Superior temporal gyrus (tissue), 1 donor: ENCODE measurements around the gene CLOCK.

Experiments
- DNase-seq: peaks from one replicate; pipeline ENCODE4 v3.0.0-alpha.2; 2016; ENCODE audit errors: extremely low spot score

Gene CLOCK

DNA sequence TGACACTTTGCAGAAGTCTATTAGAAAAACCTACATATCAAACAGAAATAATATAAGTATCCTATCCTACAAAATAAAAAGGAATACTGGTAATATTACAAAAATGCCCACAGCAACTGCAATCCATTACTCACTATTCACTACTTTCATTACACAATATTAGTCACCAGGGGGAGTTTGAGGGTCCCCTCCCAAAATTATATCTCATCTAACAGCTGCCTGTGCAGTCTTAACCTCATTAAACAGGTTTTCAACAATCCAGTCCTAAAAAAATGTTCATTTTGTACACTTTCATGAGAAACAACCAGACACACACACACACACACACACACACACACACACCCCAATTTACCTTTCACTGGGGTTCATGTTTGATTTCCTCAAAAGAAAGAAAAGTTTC lies 2.9 kb downstream of the CLOCK start:
- DNase-seq, result no peak

DNA sequence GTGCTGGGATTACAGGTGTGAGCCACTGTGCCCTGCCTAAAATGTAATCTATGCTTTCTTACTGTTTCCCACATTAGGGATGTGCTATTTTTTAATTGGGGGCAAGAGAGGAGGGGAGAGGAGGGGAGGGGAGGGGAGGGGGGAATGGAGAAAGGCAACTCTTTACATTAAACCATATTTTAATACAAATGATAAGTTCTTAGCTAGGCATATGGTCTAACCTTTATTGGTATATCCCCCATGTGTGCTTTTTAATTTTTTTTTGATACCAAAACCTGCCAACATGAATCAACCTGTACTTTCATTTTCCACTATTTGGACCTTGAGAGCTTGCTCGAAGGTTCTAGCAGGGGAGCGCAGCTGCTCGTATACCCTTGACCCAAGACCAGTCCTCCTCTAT lies 6.4 kb downstream of the CLOCK start:
- DNase-seq, result no peak

DNA sequence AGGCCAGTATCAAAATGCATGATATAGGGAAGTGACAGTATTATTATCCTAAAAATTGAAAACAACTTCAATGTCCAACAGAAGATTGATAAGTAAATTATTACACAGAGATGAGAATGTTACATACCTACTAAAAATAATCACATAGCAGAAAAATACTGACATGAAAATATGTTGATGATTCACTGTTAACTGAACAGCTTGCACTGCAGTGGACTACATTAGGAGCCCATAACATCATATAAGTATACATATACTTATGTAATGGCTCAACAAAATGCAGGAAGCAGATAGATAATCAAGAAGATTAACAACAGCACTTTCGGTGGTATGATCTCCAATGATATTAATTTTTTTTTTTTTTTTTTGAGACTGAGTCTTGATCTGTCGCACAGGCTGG lies 7.1 kb downstream of the CLOCK start:
- no peak for DNase-seq

DNA sequence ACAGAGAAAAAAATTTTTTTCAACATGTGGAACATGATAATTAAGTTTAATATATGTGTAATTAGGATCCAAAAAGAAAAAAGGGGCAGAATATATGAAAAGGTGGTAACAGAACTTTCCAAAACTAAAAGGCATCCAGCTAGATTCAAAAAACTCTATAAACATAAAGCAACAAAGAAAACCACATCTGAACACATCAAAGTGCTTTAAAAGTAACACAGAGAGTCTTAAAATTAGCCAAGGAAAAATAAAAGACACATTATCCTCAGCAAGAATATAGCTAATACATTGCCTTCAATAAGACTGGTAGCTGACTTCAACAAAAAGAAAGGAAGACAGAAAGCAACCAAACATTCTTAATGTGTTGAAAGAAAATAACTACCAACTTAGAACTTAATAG lies 8.2 kb downstream of the CLOCK start:
- DNase-seq, result no peak

DNA sequence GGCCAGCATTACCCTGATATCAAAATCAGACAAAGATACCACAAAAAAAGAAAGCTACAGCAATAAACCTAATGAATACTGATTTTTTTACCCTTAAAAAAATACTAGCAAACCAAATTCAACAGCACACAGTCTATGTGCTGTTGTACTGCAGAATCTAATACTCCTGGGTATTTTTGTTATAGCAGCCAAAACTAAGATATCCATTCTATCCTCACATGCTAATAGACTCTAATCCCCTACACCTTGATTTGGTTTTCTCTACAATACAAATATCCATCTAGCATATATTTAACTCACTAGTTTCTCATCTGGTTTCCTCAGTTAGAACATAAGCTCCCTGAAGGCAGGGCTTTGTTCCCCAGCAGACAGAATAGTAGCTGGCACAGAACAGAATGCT lies 12.4 kb downstream of the CLOCK start:
- DNase-seq, result no peak

DNA sequence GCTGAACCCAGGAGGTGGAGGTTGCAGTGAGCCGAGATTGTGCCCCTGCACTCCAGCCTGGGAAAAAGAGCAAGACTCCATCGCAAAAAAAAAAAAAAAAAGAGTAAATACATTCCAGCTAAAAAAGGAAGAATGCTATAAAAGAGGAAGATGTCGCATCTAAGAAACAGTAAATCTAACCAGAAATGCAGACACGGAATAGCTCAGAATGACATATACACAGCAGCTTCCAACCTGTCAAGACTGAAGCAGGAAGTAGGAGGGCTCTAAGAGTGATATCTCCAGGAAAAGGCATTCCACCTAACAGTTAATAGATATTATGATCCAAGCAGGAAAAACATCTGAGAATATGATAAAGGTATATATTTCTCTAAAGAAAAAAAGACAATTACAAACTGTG lies 16.0 kb downstream of the CLOCK start:
- DNase-seq, result no peak

DNA sequence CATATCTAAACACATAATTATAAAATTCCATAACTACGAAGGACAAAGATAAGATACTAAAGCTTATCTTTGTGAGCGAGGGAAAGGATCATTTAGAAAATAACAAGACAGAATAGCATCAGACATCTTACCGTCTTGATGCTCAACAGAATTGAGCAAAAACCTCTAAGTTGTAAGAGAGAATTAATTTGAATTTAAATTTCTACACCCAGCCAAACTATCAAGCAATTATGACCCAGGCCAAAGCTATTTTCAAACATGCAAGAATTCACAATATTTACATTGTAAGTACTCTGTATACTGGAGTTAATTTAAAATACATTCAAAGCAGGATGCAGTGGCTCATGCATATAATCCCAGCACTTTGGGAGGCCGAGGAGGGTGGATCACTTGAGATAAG lies 16.5 kb downstream of the CLOCK start:
- no peak for DNase-seq

DNA sequence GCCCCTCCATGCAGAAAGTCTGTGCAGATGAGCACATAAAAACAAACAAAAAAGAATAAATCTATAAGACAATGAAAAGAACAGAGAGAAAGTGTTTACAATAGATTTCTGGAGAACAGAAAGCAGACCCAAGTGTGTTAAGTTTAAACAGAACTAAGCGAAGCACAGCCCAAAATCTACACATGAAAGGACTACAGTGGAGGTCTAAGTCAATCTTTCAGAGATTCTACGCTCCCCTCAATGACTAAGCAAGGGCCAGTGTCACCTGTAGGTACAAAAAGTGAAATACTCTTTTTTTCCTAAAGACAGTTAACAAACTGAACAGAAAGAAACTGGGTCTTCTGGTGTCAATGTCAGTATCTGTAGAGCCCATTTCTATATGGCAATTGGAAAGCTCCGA lies 18.2 kb downstream of the CLOCK start:
- DNase-seq, result no peak

DNA sequence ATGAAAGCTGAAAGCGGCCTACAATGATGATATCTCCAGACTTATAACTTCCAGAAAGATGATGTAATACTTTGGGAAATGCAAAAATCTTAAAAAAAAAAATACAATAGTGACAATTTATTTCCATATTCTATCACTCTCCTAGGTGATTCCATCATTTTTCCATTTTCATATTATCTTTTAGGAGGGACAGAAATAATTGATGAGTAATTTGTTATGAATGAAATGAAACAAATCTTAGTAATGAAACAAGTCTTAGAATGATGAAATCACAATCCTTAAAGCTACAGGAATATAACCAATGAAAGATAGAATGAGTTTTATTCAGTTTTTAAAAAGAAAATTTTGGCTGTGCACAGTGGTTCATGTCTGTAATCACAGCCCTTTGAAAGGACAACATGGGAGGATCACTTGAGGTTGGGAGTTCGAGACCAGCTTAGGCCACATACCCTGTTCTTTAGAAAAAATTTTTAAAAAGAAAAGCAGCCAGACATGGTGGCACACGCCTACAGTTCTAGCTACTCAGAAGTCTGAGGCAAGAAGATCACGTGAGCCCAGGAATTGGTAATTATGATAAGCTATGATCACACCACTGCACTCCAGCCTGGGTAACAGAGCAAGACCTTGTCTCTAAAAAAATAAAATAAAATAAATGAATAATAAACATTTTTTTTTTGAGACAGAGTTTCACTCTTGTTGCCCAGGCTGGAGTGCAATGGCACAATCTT lies 21.7 kb downstream of the CLOCK start:
- DNase-seq, result no peak

DNA sequence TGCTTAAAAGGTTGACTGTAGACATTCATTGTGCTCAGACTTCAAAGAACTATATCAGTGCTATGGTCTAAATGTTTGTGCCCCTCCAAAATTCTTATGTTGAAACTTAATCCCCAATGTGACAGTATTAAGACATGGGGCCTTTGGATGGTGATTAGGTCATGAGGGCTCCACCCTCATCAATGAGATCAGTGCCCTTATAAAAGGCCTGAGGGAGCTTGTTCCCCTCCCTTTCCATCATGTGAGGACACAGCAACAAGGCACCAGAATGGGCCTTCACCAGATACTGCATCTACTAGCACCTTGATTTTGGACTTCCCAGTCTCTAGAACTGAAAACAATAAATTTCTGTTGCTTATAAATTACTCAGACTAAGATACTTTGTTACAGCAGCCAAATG lies 28.3 kb downstream of the CLOCK start:
- DNase-seq, result no peak

DNA sequence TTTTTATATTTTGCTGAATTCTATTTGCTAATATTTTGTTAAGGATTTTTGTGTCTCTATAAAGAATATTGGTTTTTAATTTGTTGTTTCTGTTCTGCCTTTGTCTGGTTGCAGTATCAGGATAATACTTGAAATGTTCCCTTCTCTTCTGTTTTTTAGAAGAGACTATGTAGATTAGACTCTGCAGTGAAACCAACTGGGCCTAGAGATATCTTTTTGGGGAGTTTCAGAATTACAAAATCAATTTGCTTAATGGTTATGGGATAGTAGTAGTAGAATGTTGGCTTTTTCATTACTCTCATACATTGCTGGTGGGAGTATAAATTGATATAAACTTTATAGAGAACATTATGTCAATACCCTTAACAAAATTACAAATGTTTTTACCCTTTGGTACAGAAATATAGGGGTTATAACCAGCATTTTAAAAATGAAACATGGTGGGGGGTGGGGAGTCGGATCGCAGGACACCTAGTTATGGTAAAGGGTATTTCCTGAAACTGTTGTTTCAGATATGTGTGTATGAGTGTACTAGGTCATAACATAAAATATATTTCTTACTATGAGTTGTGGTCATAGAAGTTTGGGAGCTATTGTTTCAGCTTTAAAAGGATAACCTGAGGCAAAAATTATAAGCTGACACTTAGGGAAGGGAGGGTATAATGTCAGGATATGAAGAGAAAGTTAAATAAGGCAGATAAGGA lies 29.0 kb downstream of the CLOCK start:
- no peak for DNase-seq

DNA sequence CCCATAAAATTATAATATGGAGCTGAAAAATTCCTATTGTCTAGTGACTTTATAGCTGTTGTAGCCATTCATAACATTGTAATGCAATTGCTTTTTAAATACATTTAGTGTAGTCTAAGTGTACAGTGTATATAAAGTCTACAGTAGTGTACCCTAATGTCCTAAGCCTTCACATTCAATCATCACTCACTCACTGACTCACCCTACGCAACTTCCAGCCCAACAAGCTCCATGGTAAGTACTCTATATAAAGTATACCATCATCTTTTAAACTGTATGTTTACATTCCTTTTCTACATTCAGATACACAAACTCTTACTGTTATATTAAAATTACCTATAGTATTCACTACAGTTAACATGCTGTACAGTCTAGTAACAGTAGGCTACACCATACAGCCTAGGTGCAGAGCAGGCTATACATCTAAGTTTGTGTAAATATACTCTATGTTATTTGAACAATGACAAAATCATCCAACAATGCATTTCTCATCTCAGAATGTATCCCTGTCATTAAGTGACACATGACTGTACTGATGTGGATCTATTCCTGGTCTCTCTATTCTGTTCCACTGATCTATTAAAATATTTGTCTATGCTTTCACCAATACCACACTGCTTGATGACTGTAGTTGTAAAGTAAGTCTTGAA lies 33.7 kb downstream of the CLOCK start:
- DNase-seq, result no peak

DNA sequence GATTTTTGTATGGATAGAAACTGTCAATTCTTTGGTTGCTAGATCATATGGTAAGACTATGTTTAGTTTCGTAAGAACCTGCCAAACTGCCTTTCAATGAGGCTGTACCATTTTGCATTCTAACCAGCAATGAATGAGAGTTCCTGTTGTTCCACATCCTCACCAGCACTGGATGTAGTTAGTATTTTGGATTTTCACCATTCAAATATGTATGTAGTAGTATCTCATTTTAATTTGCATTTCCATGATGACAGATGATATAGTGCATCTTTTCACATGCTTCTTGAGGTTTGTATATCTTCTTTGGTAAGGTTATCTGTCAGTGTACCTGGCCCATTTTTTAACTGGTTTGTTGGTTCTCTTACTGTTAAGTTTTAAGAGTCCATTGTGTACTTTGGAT lies 34.6 kb downstream of the CLOCK start:
- no peak for DNase-seq

DNA sequence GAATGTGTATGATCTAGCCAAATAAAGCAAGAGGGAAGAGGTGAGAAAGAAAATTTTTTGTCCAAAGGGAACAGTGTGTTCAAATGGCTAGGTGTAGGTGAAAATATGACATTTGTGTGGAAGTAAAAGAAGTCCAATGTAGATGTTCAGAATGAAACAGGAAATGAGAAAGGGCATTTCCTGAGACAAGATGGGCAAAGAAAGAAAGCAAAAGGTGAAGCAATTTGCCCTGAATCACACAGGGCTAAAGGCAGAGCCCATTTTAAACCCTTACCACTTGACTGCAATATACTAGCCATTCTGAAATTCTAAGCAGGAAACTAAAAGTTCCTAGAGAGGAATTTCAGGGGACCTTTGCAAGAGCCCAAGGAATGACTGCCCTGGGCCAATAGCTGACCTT lies 36.0 kb downstream of the CLOCK start:
- DNase-seq, result no peak

DNA sequence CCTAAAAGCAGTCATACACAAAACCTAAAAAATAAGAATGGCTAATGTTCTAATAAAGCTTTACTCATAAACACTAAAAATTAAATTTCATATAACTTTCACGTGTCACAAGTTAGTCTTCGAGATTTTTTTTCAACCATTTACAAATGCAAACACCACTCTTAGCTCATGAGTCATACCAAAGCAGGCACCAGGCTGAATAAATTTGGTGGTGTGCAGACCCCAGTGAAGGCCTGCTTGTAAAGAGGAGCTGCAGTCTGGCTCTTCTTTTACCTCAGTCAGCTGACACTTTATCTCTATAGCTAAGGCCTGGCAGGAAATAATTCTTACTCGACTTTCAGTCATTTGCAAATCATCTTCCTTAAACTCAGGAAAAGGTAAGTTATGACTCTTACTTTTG lies 37.4 kb downstream of the CLOCK start:
- DNase-seq, result no peak

DNA sequence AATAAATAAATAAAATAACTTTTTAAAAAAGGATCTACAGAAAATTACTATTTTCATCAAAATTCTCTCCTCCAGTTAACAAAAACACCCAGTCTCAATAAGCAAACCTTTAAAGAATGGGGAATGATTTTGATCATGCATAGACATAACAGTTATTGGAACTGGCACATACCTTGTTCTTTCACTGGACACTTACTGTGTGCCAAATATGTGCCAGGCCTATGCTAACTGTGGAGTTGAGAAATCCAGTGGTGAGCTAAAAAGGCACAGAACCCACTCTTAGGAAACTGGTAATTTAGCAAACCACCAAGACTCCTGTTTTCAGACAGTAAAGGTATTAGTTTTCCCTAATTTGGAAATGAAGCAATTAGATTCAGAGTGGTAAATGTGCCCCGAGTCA lies 39.1 kb downstream of the CLOCK start:
- DNase-seq, result no peak

DNA sequence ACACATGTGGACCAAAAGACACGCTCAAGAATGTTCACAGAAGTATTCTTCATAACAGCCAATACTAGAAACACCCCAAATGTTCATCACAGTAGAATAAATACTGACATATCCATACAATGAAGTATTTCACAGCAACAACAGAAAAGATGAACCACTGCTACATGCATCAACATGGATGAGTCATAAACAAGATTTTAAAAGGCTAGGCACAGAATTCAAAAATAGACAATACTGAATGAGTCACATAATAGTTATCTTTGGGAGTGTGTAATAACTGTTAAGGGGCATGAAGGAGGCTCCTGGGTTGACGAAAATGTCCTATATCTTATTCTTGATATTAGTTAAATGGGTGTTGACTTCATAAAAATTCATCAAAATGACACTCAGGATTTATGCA lies 43.5 kb downstream of the CLOCK start:
- no peak for DNase-seq

DNA sequence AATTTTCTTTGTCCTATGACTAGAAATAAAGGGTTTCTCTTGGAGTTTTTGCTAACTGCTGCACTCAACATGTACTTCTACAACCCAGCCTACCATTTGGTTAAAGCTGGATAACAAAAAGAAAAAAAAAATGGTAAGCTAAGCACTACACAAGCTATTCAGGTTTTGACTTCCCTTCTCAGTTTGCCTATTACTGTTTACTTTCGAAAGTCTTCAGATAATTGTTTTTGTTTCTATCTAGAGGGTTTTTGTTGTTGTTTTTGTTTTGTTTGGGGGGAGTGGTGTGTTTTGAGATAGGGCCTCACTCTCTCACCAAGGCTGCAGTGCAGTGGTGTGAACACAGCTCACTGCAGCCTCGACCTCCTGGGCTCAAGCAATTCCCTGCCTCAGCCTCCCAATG lies 46.6 kb downstream of the CLOCK start:
- DNase-seq, result no peak

DNA sequence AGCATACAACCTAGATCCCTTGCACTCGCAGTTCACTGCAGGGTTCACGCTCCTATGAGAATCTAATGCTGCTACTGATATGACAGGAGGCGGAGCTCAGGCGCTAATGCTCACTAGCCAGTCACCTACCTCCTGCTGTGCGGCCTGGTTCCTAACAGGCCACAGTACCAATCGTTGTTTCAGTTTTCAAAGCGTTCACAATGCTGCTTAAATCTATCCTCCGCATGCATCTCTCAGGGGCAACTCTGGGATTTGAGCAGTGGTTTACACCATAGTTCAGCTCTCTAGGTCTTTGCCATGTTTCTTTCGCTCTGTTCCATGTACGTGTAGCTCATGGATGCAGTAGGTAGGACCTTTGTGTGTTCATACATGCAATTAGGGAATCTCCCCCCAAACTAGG lies 47.2 kb downstream of the CLOCK start:
- no peak for DNase-seq

DNA sequence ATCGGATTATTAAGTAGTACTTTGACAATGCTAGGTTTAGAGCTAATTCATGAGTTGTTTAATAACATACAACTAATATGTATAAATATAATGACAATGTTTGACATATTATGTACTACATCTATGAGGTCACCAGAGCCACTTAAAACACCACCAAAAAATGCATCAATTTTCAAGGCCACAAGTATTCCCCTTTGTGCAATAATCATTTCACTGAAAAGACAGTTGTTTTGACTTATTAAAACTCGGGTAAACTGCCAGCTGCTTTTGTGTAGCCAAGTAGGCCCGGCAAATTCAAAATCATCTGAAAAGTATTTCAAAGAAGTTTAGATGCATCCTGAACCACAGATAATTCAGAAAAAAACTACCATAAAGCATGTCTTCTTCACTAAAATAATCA lies 48.7 kb downstream of the CLOCK start:
- DNase-seq, result no peak

DNA sequence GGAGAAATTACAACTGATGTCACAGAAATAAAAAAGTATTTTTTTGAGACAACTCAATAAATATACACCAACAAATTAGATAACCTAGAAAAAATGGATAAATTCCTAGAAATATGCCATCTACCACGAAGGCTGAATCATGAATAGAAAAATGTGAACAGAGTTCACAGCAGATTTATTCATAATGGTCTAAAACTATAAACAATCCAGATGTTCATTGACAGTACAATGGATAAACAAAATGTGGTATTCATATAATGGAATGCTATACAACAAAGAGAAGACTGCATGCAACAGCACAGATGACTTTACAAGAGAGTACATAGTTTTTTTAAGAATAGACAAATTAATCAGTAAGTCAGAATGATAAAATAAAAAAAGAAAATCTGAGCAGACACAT lies 55.2 kb downstream of the CLOCK start:
- no peak for DNase-seq

DNA sequence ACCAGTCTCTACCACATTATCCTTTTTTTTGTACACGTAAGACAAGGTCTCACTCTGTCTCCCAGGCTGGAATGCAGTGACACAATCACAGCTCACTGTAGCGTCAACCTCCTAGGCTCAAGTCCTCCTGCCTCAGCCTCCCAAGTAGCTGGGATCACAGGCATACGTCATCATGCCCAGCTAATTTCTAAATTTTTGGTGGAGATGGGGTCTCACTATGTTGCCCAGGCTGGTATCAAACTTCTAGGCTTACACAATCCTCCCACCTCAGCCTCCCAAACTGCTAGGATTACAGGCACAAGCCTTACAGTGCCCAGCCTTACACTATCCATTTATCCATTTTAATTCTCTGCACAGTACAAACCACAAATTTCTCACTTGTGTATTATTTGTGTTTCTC lies 58.0 kb downstream of the CLOCK start:
- no peak for DNase-seq

DNA sequence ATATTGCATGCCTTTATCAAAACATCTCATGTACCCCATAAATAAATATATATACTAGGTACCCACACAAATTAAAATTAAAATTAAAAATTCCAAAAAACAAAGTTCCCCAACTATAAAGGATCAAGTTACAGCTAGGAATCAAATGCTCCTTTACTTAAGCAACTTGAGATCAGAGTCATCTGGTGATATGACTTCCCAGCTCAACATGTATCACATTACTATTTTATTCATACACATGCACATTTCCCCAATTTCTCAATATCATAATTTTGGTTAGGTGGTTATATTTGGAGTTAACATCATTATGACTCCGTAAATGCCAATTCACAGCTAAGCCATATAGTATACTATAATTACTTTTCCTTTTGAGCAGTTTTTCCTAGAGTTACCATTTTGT lies 60.9 kb downstream of the CLOCK start:
- no peak for DNase-seq
